GM12878 (cell line): ENCODE results near the gene NCMAP. TPM values are rescaled to one million over a fixed set of nuclear protein-coding genes. Genes with fewer than 3 reads are reported as not detected.

Experiments
- ATF3 ChIP-seq: IDR thresholded peaks from 2 replicates; pipeline ENCODE4 v1.6.1; 2011; ENCODE audit warnings: low read depth, mild to moderate bottlenecking, low read length, moderate library complexity, borderline replicate concordance; ENCODE audit errors: extremely low read depth
- EP300 ChIP-seq, 2 experiments: fragments of 150-350 bp in 1 of 2; IDR thresholded peaks; 2 replicates each; pipeline ENCODE4 v1.6.1; 2011 to 2012; ENCODE audit warnings: low read depth in 2 of 2, low read length in 2 of 2, borderline replicate concordance in 1 of 2, improper control_type of control experiment in 1 of 2, inconsistent platforms in 1 of 2; ENCODE audit not compliant: control insufficient read depth in 1 of 2
- FOXM1 ChIP-seq: IDR thresholded peaks from 2 replicates; pipeline ENCODE4 v1.6.1; 2012; ENCODE audit warnings: low read depth, mild to moderate bottlenecking, inconsistent platforms, low read length, moderate library complexity
- MTA2 ChIP-seq: fragments of 450-650 bp; IDR thresholded peaks from 2 replicates; pipeline ENCODE4 v1.6.1; 2016; ENCODE audit warnings: low read depth, mild to moderate bottlenecking, moderate library complexity
- MTA3 ChIP-seq: IDR thresholded peaks from 2 replicates; pipeline ENCODE4 v1.6.1; 2012; ENCODE audit warnings: low read length, inconsistent platforms, borderline replicate concordance
- POU2F2 ChIP-seq: IDR thresholded peaks from 3 replicates; pipeline ENCODE4 v1.6.1; 2011; ENCODE audit warnings: low read depth, mild to moderate bottlenecking, low read length, borderline replicate concordance
- RAD51 ChIP-seq: fragments of 450-650 bp; IDR thresholded peaks from 2 replicates; pipeline ENCODE4 v1.6.1; 2016; ENCODE audit warnings: moderate library complexity, mild to moderate bottlenecking, inconsistent platforms
- RBBP5 ChIP-seq: fragments of 200-600 bp; sonication (generic); conservative IDR thresholded peaks from 2 replicates; pipeline ENCODE4 v1.6.1; 2016
- RELA ChIP-seq: fragments of 450-650 bp; IDR thresholded peaks from 2 replicates; pipeline ENCODE4 v1.8.0; 2014; ENCODE audit warnings: borderline replicate concordance; ENCODE audit not compliant: partially characterized antibody
- SIN3A ChIP-seq: IDR thresholded peaks from 2 replicates; pipeline ENCODE4 v1.6.1; 2012; ENCODE audit warnings: low read depth, low read length, improper control_type of control experiment
- SKIL ChIP-seq: fragments of 450-650 bp; IDR thresholded peaks from 2 replicates; pipeline ENCODE4 v1.6.1; 2017; ENCODE audit warnings: mild to moderate bottlenecking, low read depth, inconsistent platforms; ENCODE audit not compliant: poor library complexity, severe bottlenecking
- USF2 ChIP-seq: IDR thresholded peaks from 2 replicates; pipeline ENCODE4 v1.6.1; 2011; ENCODE audit warnings: low read depth, low read length, improper control_type of control experiment, borderline replicate concordance
- ZNF384 ChIP-seq: IDR thresholded peaks from 2 replicates; pipeline ENCODE4 v1.6.1; 2012; ENCODE audit warnings: low read depth, mild to moderate bottlenecking, low read length, improper control_type of control experiment, borderline replicate concordance
- polyA plus RNA-seq, 11 experiments: library from polyadenylated mRNA; depleted of rRNA in 4 of 11; unstranded in 6 of 11; stranded (reverse) in 5 of 11; fragments of >200 nt; fragmentation: Nextera tagmentation in 4 of 11; fragmentation: Illumina TruSeq in 1 of 11; extraction: Ambion mirVana in 4 of 11; extraction: Trizol in 1 of 11; gene quantifications; 1 replicate in 1 of 11; 2 replicates in 10 of 11; pipeline versions ENCODE4 v1.2.1 to v1.2.3, GENCODE V29; 2011 to 2016; ENCODE audit warnings: inconsistent platforms in 2 of 11, missing spikeins in 2 of 11, low read depth in 1 of 11
- total RNA-seq, 4 experiments: library from RNA; depleted of rRNA in 3 of 4; stranded (reverse); fragments of >200 nt in 3 of 4; fragmentation: Illumina TruSeq in 1 of 4; extraction: Trizol in 1 of 4; gene quantifications; 2 replicates each; pipeline versions ENCODE4 v1.2.1 to v1.2.3, GENCODE V29; 2013 to 2021
- TF ChIP-seq, protein P1 (sequence below): fragments of 450-650 bp; IDR thresholded peaks from 2 replicates; pipeline ENCODE4 v1.6.1; 2018; ENCODE audit warnings: borderline replicate concordance, mild to moderate bottlenecking; ENCODE audit not compliant: partially characterized antibody
- TF ChIP-seq, protein P2 (sequence below): fragments of 450-650 bp; IDR thresholded peaks from 2 replicates; pipeline ENCODE4 v1.6.1; 2017; ENCODE audit warnings: mild to moderate bottlenecking, moderate library complexity
- TF ChIP-seq, protein P3 (sequence below): fragments of 450-650 bp; IDR thresholded peaks from 2 replicates; pipeline ENCODE4 v1.6.1; 2017; ENCODE audit warnings: mild to moderate bottlenecking

Gene NCMAP
- total and polyA plus RNA-seq, 10 of the 15 experiments (the other 5 are each of a cell fraction or from before 2014, with no cell fraction given) = not detected

DNA sequence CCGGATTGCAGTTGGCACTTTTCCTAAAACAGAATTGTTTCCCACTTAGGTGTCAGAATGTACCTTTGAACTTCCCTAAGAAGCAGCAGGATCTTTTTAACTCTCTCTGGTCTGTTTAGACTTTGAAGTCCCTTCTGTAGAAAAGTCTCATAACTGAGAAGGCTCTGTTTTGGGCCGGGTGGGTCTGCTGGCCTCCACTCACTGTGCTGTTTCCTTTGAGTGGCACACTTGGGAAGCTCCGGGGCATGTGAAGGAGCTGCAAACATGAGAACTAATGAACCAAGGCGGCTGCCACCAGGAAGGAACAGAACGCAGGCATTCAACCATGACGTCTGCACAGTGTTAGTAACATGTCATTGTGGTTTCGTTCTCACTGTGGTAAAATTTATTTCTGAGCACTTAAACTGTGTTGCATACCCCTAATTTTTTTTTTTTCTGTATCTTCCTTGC lies 19.5 kb upstream of the NCMAP start (continued):
- TF ChIP-seq, protein P1, sequence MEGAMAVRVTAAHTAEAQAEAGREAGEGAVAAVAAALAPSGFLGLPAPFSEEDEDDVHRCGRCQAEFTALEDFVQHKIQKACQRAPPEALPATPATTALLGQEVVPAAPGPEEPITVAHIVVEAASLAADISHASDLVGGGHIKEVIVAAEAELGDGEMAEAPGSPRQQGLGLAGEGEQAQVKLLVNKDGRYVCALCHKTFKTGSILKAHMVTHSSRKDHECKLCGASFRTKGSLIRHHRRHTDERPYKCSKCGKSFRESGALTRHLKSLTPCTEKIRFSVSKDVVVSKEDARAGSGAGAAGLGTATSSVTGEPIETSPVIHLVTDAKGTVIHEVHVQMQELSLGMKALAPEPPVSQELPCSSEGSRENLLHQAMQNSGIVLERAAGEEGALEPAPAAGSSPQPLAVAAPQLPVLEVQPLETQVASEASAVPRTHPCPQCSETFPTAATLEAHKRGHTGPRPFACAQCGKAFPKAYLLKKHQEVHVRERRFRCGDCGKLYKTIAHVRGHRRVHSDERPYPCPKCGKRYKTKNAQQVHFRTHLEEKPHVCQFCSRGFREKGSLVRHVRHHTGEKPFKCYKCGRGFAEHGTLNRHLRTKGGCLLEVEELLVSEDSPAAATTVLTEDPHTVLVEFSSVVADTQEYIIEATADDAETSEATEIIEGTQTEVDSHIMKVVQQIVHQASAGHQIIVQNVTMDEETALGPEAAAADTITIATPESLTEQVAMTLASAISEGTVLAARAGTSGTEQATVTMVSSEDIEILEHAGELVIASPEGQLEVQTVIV = no peak
- TF ChIP-seq USF2 = no peak
- TF ChIP-seq, protein P2, sequence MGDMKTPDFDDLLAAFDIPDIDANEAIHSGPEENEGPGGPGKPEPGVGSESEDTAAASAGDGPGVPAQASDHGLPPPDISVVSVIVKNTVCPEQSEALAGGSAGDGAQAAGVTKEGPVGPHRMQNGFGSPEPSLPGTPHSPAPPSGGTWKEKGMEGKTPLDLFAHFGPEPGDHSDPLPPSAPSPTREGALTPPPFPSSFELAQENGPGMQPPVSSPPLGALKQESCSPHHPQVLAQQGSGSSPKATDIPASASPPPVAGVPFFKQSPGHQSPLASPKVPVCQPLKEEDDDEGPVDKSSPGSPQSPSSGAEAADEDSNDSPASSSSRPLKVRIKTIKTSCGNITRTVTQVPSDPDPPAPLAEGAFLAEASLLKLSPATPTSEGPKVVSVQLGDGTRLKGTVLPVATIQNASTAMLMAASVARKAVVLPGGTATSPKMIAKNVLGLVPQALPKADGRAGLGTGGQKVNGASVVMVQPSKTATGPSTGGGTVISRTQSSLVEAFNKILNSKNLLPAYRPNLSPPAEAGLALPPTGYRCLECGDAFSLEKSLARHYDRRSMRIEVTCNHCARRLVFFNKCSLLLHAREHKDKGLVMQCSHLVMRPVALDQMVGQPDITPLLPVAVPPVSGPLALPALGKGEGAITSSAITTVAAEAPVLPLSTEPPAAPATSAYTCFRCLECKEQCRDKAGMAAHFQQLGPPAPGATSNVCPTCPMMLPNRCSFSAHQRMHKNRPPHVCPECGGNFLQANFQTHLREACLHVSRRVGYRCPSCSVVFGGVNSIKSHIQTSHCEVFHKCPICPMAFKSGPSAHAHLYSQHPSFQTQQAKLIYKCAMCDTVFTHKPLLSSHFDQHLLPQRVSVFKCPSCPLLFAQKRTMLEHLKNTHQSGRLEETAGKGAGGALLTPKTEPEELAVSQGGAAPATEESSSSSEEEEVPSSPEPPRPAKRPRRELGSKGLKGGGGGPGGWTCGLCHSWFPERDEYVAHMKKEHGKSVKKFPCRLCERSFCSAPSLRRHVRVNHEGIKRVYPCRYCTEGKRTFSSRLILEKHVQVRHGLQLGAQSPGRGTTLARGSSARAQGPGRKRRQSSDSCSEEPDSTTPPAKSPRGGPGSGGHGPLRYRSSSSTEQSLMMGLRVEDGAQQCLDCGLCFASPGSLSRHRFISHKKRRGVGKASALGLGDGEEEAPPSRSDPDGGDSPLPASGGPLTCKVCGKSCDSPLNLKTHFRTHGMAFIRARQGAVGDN = no peak
- TF ChIP-seq POU2F2 = 0 out of 3 replicates have a peak, but pooled peaks have one; percentile 21
- peak; percentile 81 for TF ChIP-seq ZNF384
- no peak for TF ChIP-seq FOXM1
- peak; percentile 60; the same call in 1 of the 2 replicates for TF ChIP-seq MTA2
- no peak for TF ChIP-seq RAD51
- TF ChIP-seq EP300 (IDR thresholded peaks at IDR 0.05; ENCODE audit: borderline replicate concordance in 1 of 2, control insufficient read depth in 1 of 2, low read depth in 2 of 2, low read length in 2 of 2) = peak in 1 of 2 experiments; percentile 56; a peak in 1 of 4 replicates
- no peak for TF ChIP-seq ATF3
- TF ChIP-seq SIN3A = no peak
- TF ChIP-seq MTA3 = peak; percentile 58; the same call in 1 of the 2 replicates
- TF ChIP-seq SKIL = peak; percentile 77
- TF ChIP-seq, protein P3, sequence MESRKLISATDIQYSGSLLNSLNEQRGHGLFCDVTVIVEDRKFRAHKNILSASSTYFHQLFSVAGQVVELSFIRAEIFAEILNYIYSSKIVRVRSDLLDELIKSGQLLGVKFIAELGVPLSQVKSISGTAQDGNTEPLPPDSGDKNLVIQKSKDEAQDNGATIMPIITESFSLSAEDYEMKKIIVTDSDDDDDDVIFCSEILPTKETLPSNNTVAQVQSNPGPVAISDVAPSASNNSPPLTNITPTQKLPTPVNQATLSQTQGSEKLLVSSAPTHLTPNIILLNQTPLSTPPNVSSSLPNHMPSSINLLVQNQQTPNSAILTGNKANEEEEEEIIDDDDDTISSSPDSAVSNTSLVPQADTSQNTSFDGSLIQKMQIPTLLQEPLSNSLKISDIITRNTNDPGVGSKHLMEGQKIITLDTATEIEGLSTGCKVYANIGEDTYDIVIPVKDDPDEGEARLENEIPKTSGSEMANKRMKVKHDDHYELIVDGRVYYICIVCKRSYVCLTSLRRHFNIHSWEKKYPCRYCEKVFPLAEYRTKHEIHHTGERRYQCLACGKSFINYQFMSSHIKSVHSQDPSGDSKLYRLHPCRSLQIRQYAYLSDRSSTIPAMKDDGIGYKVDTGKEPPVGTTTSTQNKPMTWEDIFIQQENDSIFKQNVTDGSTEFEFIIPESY = no peak
- no peak for TF ChIP-seq RBBP5
- TF ChIP-seq RELA = no peak
